Measurements from ENCODE around the gene IFNG-AS1.

- TF ChIP-seq POLR2A (IDR thresholded peaks at IDR 0.05): no peak
- no peak for TF ChIP-seq CTCF (IDR thresholded peaks at IDR 0.05)
Measured at GRCh38 chr12:68065163-68065562, 75.9 kb downstream of the IFNG-AS1 start.
